DMS 273 (cell line): ENCODE results near the gene BEGAIN.
A peak's percentile ranks its signal among the peaks of the same experiment; 100 is the strongest.

Experiments used
- DNase-seq: peaks from one replicate; lab custom pipeline; 2025; ENCODE audit not compliant: unreplicated experiment; lab: John Stamatoyannopoulos, UW

BEGAIN gene

GRCh38 chr14:100554696-100555320 is 32.4 kb downstream of the BEGAIN start:
- DNase-seq, result no peak

GRCh38 chr14:100554082-100554677 is 33.0 kb downstream of the BEGAIN start:
- no peak for DNase-seq

- DNase-seq, result no peak
Observed at GRCh38 chr14:100553471-100553870, 33.7 kb downstream of the BEGAIN start.

- DNase-seq, result no peak
Observed at GRCh38 chr14:100552524-100553125, 34.6 kb downstream of the BEGAIN start.

GRCh38 chr14:100551056-100551455 is 36.2 kb downstream of the BEGAIN start:
- DNase-seq, result no peak

- no peak for DNase-seq
Observed at GRCh38 chr14:100549834-100550625, 37.2 kb downstream of the BEGAIN start.

- DNase-seq, result no peak
Observed at GRCh38 chr14:100548939-100549338, 38.3 kb downstream of the BEGAIN start.

- DNase-seq, result no peak
Observed at GRCh38 chr14:100548295-100548655, 38.9 kb downstream of the BEGAIN start.

- peak; percentile 35 for DNase-seq
Observed at GRCh38 chr14:100547633-100548294, 39.5 kb downstream of the BEGAIN start.

- DNase-seq, result no peak
Observed at GRCh38 chr14:100546051-100546443, 41.2 kb downstream of the BEGAIN start.

GRCh38 chr14:100545359-100545758 is 41.9 kb downstream of the BEGAIN start:
- DNase-seq, result no peak

- DNase-seq, result no peak
Observed at GRCh38 chr14:100544506-100545141, 42.6 kb downstream of the BEGAIN start.

GRCh38 chr14:100543471-100544455 is 43.5 kb downstream of the BEGAIN start:
- no peak for DNase-seq

GRCh38 chr14:100542619-100543205 is 44.5 kb downstream of the BEGAIN start:
- DNase-seq, result no peak

GRCh38 chr14:100541621-100542560 is 45.3 kb downstream of the BEGAIN start:
- no peak for DNase-seq

- DNase-seq, result no peak
Observed at GRCh38 chr14:100540926-100541620, 46.1 kb downstream of the BEGAIN start.

- peak; percentile 38 for DNase-seq
Observed at GRCh38 chr14:100540141-100540925, 46.9 kb downstream of the BEGAIN start.
